Activated T-helper 1 cell treated with anti-CD3 and anti-CD28 coated beads, Interleukin-2, amount 50 U/mL, for 16 hours (primary cell): ENCODE data around the gene PLLP.

Source experiments
- DNase-seq, 2 donors: peaks; one replicate each; pipeline ENCODE4 v3.0.0-alpha.2; 2020; ENCODE audit warnings: low read depth in 1 of 2, low spot score in 1 of 2

The PLLP gene, protein sequence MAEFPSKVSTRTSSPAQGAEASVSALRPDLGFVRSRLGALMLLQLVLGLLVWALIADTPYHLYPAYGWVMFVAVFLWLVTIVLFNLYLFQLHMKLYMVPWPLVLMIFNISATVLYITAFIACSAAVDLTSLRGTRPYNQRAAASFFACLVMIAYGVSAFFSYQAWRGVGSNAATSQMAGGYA

DNA sequence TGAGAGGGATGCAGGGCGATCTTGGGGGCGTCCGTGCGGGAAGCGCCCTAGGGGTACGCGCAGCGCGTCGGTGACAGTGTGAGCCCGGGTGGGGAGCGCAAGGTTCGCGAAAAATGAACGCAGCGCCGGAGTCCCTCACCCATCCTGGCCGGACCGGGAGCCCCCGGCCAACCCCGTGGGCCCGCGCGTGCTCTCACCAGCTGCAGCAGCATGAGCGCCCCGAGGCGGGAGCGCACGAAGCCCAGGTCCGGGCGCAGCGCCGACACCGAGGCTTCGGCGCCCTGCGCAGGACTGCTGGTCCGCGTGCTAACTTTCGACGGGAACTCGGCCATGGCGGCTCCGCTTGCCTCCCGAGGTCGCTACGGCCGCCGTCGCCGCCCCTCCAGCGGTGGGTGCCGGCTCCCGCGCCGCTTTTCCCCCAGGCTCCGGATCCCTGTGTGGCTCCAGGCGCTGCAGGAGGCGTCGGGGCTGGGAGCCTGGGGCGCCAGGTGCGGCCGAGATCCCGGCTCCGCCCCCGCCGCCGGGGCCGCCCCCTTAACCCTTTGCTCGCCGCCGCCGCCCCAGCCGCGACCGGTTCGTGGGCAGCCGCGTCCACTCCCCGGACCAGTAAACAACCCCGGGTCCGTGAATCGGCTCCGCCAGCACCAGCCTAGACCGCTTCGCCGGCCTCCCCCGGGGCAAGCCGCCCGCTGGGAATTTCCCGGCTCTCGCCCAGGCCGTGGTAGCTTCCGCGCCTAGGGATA is at the start of gene PLLP:
Gene PLLP (minus strand): TSS at position 464 of the 743 bp plus-strand sequence. CDS start 132 bp downstream, at position 332.
- DNase-seq = peak in 1 of 2 donors; percentile 21

DNA sequence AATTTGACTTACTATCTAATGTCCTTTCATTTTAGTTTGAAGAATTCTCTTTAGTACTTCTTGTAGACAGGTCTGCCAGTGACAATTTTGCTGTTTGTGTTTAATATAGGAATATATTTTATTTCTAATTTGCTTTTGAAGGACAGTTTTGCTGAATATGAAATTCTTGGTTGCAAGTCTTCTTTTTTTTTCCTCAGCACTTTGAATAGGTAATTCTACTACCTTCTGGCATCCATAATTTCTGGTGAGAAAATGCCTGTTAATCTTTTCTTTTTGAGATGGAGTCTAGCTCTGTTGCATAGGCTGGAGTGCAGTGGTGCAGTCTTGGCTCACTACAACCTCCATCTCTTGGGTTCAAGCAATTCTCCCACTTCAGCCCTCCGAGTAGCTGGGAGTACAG is 48.9 kb upstream of the PLLP start:
- no peak for DNase-seq

DNA sequence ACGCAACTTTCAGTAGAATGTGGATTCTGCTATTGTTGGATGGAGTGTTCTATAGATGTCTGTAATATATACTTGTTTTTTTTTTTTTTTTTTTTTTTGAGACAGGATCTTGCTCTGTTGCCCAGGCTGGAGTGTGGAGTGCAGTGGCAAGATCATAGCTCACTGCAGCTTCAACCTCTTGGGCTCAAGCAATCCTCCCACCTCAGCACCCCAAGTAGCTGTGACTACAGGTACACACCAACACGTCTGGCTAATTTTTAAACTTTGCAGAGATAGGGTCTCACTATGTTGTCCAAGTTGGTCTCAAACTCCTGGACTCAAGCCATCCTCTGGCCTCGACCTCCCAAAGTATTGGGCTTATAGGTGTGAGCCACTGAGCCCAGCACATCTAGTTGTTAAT is 46.9 kb upstream of the PLLP start:
- DNase-seq = no peak

DNA sequence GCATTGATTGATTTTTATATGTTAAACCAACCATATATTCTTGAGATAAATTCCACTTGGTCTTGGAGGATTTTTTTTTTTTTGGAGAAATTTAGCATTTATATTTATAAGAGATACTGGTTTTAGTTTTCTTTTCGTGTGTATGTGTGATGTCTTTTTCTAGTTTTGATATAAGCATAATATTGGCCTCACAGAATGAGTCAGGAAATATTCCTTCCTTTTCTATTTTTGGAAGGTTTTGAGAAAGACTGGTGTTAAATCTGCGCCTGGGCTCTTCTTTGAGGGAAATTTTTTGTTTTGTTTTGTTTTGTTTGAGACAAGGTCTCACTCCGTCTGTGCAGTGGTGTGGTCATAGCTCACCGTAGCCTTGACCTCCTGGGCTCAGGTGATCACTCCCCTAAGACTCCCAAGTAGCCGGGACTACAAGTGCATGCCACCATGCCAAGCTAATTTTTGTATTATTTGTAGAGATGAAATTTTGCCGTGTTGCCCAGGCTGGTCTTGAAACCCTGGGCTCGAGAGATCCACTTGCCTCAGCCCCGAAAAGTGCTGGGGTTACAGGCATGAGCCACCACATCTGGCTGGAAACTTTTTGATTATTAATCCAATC is 45.4 kb upstream of the PLLP start:
- no peak for DNase-seq

DNA sequence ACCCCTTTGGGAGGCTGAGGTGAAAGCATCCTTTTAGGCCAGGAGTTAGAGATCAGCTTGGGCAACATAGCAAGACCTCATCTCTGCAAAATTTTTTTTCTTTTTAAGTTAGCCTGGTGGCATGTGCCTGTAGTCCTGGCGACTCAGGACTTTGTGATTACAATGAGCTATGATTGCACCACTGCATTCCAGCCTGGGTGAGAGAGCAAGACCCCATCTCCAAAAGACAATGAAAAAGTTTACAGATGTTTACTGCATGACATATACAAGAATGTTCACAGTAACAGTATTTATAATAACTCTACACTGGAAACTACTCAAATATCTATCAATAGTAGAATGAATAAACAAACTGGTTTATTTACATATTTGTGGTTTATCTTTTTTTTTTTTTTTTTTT is 41.0 kb upstream of the PLLP start:
- no peak for DNase-seq

DNA sequence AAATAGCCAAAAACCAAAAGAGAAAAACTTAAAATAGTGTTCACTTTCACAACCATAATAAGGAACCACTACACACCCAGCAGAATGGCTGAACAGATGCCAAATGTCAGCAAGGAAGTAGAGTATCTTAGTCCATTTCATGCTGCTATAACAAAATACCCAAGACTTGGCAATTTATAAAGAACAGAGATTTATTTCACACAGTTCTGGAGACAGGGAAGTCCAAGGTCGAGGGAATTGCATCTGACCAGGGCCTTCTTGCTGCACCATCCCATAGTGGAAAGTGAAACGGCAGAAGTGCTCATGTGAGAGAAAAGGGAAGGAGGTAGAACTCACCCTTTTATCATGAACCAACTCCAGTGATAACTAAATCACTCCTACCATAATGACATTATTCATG is 40.3 kb upstream of the PLLP start:
- DNase-seq = no peak

DNA sequence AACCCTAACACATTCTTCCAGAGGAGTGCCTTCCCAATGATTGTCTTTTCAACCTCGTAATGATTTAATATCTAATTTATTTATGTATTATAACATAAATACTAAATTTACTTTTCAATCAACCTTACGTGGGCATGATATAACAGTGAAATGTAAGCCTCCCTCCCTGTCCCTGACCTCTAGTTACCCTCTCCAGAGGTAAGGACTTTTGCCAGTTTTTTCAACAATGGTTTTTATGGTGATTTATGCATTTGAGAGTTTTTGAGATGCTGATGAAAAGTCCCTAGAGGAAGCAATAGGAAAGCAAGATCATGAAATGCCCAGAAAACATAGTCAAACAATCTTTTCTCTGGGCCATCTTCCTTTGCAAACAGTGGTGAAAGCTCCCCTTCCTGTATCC is 35.2 kb upstream of the PLLP start:
- no peak for DNase-seq

DNA sequence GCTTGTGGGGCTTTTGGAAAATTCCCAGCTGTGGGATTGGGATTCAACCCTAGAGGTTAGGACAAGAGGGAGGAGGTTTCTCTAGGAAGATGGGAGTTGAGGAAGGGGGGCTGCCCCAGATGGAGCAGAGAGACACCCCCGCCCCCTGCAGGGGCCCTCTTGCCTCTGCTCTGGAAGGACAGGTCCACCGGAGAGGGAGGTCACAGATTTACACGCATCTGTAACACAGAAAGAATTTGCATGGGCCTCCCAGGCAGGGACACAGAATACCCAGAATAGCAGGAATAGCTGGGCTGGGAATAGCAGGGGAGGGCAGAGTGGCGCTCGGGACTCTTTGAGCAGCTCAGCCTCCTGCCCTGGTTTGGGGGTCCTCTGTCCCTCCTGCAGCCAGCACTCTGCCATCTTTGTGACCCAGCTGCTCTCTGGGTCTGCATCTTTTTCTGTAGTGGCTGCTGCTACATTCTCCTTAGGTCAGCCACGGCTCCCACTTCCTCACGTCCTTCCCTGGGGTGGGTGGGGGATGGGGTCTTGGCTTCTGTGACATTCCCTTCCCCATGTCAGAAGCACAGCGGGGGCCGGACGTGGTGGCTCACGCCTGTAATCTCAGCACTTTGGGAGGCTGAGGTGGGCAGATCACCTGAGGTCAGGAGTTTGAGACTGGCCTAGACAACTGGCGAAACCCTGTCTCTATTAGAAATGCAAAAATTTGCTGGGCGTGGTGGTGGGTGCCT is 33.9 kb upstream of the PLLP start:
- DNase-seq = no peak

DNA sequence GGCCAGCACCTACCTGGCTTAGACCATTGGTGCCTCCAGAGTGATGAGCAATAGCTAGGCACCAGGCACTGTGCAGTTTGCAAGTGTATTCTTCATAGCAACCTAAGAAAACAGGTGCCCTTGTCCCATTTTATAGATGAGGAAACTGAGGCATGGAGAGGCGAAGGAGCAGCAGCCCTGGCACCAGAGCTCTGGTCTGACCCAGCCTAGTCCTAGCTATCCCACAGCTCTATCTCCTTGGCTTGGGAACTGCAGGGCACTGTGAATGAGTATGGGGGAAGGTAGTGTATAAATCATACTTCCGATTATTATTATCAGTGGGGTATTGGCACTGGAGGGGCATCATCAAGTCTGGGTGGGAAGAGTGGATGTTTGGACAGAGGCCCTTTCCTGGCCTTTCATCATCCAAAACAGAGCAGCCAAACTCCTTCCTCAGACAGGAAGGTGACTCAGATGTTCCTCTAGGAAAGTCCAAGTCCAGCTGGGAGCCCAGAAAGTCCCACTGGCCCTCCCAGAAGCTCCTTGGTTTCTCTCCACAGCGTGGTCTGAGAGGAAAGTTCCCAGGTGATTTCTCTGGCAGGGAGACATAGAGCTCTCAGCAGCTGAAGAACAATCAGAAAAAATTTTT is 32.0 kb upstream of the PLLP start:
- no peak for DNase-seq

DNA sequence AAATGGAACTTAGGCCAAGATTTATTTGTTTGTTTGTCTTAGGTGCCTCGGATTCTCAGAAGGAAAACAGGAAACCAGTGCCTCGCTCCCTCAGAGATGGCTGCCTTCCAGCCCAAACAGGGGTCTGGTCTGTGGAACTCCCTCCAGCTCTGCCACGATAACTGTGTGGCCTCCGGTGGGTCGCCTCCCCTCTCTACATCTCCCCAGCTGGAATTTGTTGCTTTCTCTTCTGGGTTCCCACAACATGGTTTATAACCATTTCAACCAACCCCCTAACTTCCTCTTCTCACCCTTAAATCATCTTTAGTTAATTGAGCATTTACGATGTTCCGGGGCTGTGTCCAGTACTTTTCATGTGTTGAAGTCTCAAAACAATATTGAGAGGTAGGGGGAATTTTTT is 30.9 kb upstream of the PLLP start:
- no peak for DNase-seq

DNA sequence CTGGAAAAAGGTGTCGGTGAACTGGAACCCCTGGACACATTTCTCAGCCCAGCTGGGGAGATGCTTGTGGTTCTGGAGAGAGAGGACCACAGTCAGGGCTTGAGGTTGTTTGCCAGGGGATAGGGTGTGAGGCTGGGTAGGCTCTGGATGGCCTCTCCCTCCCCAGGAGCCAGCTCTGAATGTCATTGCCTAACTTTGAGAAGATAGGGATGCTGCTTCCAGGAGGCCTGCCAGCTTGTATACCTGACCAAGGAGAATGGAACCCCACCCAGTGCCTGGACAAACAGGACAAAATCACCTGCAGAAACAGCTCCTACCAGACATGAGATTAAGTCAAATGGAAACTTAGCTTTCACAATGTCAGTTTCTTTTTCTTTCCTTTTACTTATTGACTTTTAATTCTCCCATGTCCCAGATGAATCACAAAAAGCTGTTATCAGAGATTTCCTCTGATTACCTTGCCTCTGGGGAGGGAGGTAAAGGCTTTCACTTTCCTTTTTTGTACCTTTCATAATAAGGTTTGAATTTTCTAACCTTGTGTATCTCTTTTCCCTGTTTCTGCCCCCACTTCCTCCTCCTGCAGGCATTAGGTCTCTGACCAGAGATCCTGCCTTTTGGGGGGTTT is 29.8 kb upstream of the PLLP start:
- no peak for DNase-seq

DNA sequence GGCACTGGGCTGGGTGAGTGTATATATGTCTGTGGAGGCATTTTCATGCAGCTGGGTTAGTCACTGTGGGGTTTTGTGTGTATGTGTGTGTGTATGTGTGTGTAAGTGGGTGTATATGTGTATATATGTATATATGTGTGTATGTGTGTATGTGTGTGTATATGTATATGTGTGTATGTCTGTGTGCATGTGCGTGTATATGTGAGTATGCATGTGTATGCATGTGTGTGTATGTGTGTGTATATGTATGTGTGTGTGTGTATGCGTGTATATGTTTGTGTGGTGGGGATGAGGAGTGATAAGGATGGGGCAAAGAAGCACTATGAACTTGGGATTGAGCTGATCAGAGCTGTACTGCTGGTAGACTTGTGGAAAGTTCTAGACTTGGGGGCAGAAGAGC is 29.0 kb upstream of the PLLP start:
- DNase-seq = no peak

DNA sequence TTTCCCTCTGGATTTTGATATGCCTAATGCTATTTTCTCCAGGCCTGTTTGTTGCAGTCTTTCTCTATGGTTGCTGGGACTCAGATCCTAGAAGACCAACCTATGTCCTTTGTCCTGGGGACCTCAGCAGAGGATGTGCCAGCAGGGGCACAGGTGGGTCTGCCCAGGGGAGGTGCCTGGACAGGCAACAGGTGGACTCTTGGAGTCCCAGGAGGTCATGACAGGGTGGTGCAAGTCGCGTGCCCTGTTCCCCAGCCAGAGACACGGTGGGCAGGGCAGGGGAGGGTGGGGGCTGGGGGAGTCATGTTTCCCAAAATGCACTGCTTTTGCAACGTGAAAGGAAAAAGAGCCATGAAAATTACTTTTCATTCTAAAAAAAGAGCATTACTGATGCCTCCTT is 26.3 kb upstream of the PLLP start:
- no peak for DNase-seq

DNA sequence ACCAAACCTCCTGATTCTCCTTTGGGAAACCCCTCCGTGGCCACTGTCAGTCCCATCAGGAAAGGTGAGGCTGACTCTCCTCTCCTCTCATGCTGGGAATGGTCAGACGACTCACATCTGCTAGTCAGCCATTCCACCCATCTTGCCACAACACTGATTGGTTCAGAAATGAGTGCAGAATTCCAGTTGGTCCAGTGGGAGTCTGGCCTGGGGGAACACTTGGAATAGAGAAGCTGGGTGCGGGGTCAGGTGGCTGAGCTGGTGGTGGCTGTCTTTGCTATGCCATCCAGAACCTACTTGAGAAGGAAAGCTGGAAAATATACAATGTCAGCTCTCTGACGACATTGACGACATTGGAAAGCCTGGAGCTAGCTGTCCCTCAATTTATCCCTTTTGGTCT is 23.6 kb upstream of the PLLP start:
- DNase-seq = no peak

DNA sequence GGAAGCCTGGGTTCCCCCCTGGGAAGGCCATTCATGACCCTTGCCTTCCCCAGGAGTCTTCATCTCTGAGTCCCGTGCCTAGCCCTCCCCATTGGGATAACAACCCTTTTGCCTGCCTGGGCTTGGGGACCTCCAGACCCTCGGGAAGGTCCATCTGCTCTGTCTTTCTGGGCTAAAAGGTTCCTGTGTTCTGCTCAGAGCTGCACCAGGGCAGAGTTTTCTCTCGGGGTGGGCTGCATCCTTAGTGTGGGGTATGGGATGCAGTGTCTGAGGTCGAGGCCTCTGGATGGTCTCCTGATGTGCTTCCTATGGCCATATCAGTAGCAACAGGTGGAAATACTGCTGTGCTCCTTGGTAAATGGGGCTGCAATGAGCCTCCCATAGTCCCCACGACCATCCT is 22.9 kb upstream of the PLLP start:
- no peak for DNase-seq

DNA sequence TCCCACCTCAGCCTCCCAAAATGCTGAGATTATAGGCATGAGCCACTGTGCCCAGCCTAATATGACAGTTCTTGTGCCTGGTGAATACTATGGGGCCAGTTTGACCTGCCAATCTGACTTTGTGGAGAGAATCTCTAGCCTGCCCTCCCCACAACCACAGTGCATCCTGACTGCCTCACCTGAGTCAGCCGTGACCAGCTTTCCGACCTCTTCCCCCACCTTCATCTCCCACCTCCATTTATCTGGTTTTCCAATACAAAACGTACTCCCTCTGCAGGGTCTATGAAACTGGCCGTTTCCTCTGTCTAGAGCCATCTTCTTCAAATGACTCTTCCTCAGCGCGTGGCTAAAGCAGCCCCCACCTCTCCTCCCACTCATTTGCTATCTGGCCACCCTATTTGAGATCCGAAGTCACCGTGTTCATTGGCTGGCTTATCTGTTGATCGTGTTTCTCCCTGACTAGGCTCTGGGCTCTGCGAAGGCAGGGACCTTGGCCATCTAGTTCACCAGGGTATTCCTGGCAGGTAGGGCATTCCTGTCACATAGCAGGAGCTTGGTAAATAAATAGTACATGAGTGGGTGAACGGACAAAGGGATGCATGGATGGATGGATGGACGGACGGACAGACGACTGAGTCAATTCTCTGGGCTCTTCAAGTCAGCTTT is 22.3 kb upstream of the PLLP start:
- no peak for DNase-seq

DNA sequence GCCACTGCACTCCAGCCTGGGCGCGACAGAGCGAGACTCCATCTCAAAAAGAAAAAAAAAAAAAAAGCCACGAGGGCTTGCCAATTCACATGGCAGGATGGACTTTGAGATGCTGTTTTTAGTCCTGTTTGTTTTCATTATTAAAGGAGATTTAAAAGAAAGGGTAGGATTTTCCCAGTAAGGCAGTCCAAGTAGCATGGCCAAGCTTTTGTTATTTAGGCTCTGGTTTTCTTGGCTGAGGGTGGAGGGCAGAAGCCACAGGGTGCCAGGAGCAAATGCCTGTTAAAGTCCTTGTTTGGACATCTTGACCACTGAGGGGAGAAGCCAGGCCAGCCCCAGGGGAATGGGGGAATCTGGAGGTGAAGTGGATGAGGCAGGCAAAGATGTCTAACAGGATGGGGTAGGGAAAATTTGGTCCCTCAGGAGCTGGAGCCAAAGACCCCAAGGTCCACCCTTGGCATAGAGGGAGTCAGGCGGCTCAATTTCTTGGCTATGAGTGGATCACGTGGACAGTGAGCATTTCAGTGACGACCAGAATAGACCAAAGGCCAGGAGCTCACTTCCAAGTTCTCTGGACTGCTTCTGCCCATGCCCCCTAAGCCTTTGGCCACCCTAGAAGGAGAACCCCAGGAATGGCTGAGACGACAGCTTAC is 20.8 kb upstream of the PLLP start:
- no peak for DNase-seq

DNA sequence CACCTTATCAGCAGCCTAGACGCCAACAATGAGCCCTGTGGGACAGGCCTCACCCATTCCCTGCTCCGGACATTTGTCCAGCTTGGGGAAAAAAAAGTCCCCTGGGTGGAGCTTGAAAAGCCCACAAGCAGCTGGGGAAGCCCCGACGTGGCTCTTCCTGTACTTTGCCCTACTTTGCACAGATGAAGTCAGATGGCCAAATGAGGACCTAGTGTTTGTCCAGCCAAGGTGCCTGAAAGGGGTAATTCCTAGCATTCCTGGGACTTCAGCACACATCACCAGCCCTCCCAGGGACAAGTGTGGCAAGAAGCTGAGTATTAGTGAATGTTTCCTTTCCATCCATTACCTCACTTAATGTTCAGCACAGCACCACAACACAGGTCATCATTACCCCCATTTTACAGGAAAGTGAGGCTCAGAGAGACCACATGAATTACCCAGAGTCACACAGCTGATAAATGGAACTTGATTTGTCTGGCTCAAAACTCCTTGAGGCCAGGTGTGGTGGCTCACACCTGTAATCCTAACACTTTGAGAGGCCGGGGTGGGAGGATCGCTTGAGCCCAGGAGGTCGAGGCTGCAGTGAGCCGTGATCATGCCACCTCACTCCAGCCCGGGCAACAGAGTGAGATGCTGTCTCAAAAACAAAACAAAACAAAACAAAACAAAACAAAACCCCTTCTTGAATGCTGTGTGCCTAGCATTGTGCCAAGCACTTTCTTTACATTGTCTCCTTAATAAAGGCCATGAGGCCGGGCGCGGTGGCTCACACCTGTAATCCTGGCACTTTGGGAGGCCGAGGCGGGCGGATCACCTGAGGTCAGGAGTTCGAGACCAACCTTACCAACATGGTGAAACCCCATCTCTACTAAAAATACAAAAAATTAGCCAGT is 19.9 kb upstream of the PLLP start:
- DNase-seq = no peak

DNA sequence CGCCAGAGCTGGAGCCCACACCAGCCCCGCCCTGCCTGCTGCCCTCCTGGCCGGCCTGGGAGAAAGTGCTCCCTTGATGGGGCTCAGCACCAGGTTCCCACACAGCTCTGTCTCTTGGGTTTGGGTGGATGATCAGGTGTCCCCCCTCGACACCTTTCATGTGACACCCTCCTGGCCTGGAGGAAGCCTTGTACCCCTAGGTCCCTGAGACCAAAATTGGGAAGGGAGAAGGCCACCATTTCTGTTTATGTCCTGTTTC is 19.4 kb upstream of the PLLP start:
- no peak for DNase-seq
